GM13976 (cell line): ENCODE data around the gene MLIP.

Experiments used
- DNase-seq: peaks from one replicate; pipeline ENCODE4 v3.0.0; 2012; ENCODE audit warnings: low spot score
- in situ Hi-C: fragments of 300-500 bp; cut with MboI; formaldehyde crosslinking; loops from one replicate; pipeline ENCODE4 v1.12.0; 2022; ENCODE audit warnings: low sequenced_read_pairs, mixed read lengths, inconsistent platforms; ENCODE audit not compliant: unreplicated experiment
- TF ChIP-seq, protein P1 (sequence below): IDR thresholded peaks from 2 replicates; pipeline ENCODE4 v1.5.1; 2012; ENCODE audit warnings: borderline replicate concordance, mild to moderate bottlenecking; ENCODE audit not compliant: insufficient read depth; ENCODE audit errors: extremely low read depth, missing control alignments, control extremely low read depth

Gene MLIP

DNA sequence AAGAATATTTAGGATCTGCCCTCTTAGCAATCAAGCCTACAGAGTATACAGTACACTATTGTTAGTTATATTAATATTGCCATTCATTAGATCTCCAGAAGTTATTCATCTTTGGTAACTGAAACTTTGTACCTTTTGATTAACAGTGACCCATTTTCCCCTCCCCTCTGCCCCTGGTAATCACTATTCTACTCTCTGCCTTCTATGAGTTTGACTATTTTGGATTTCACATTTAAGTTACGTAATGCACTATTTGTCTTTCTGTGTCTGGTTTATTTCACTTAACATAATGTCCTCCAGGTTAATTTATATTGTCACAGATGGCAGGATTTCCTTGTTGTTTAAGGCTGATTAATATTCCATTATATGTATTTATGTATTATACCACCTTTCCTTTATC, 111.0 kb downstream of the MLIP start:
- in situ Hi-C loops, result no loop called here

DNA sequence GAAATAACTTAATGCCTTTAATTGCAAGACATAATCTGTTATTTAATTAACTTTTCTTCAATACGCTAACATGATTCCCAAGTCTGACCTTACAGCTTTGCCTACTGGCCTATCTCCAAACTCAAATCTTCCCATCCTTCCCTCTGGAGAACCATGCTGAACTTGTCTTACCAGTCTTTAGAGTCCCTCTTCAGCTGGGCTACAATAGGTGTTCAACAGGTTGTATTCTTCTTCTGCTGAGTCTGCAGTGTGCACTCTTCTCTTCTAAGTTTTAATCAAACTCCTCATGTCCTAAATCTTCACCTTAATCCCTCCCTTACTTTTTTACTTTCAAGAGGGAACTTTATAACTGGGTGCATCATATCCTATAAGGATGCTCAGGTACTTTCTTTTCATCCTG, 121.5 kb downstream of the MLIP start:
- TF ChIP-seq, protein P1, sequence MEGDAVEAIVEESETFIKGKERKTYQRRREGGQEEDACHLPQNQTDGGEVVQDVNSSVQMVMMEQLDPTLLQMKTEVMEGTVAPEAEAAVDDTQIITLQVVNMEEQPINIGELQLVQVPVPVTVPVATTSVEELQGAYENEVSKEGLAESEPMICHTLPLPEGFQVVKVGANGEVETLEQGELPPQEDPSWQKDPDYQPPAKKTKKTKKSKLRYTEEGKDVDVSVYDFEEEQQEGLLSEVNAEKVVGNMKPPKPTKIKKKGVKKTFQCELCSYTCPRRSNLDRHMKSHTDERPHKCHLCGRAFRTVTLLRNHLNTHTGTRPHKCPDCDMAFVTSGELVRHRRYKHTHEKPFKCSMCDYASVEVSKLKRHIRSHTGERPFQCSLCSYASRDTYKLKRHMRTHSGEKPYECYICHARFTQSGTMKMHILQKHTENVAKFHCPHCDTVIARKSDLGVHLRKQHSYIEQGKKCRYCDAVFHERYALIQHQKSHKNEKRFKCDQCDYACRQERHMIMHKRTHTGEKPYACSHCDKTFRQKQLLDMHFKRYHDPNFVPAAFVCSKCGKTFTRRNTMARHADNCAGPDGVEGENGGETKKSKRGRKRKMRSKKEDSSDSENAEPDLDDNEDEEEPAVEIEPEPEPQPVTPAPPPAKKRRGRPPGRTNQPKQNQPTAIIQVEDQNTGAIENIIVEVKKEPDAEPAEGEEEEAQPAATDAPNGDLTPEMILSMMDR, result no peak
- in situ Hi-C loops, result loop anchor here (25.0 kb wide), 1 partner anchor 245 kb away; no protein-coding TSS in a partner anchor
- no peak for DNase-seq

More for the DNA sequence above, 111.0 kb downstream of the MLIP start:
- no peak for DNase-seq
- TF ChIP-seq, protein P1, result no peak

DNA sequence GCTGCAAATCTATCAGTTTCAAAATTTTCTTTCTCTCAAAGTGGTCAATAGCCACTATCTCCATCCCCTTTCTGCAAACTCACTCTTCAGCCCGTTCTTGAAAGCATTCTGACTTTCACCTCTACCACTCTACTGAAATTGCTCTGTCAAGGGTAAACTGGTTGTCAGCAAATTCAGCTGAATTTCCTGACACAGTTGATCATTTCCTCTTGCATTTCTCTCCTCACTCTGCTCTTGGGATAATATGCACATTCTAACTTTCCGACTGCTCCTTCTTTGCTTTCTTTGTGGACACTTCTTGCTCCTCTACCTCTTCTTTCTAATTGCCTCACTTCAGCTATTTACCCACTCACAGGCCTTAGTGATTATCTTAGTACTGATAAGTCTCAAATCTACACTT, 123.3 kb downstream of the MLIP start:
- TF ChIP-seq, protein P1, result no peak
- in situ Hi-C loops, result loop anchor here (25.0 kb wide), 1 partner anchor 247 kb away; no protein-coding TSS in a partner anchor
- no peak for DNase-seq

DNA sequence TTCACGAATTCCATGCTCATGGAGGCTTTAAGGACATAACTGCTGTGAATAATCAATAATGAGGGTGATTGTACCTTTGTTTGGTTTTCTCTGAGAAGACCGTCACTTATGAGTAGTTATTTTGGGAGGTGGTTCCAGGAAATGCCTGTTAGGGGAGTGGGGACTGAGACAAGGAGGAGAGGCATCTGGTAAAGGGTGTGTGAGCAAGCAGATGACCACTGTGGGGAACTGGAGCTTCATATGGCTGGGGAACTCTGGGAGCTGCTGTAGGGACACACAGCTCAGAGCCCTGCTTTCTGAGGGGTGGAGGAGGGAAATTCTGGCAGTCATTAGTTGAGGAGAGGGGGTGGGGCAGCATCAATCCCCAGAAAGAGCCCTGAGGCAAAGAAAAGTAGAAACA, 125.7 kb downstream of the MLIP start:
- in situ Hi-C loops, result loop anchor here (25.0 kb wide), 1 partner anchor 250 kb away; no protein-coding TSS in a partner anchor
- DNase-seq, result no peak
- TF ChIP-seq, protein P1, result no peak

DNA sequence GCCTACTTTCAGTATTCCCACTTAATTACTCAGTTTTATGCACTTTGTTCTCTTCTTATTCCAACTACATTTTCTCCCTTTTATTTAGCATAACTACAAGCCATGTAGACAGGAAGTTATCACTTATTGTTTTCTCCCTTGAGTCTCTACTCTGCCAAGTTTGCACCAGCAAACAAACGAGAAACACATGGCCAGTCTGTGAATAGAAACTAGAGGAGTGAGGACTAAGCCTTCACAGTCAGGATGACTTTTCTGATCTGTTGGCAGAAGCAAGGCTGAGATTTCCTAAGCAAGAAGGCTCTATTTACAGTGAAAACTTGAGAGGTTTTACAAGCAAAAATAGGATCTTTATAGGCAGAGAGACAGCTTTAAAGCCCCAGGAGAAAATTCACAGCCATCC, 127.2 kb downstream of the MLIP start:
- TF ChIP-seq, protein P1, result no peak
- DNase-seq, result no peak
- in situ Hi-C loops, result loop anchor here (25.0 kb wide), 1 partner anchor 251 kb away; no protein-coding TSS in a partner anchor

DNA sequence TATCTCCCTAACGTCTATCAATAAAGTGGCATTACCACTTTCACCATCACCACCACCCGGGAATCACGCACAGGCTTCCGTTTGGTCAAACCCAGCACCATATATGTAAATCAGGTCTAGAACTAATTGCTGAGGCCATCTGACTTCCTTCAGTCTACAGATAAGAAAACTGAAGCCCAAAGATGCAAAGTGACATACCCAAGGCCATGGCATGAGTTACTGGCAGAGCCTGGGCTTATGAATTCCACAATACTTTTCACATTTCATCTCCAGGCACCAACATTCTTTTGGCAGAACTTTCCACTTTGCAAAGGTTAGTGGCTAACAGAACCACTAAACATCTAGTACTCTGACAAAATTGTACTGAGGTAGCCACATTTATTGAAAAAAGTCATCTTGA, 132.5 kb downstream of the MLIP start:
- in situ Hi-C loops, result loop anchor here (25.0 kb wide), 1 partner anchor 256 kb away; no protein-coding TSS in a partner anchor
- TF ChIP-seq, protein P1, result no peak

More for the DNA sequence above, 132.5 kb downstream of the MLIP start:
- no peak for DNase-seq
